Activated B cell treated with CpG ODN at 0.5 μM for 24 hours (primary cell): ENCODE results near the gene TIGAR. TPM values are rescaled to one million over a fixed set of nuclear protein-coding genes. Genes with fewer than 3 reads are reported as not detected.

ENCODE experiments used
- ATAC-seq: fragments of 200-7000 bp; cut with Tn5 transposase; one replicate; pipeline ENCODE4 v1.10.0; 2021; ENCODE audit warnings: low read depth, mild to moderate bottlenecking, moderate library complexity
- CTCF ChIA-PET: fragments of 350-600 bp; sonication (Branson Sonifier 250); formaldehyde crosslinking; loops from one replicate; lab custom pipeline; 2021; ENCODE audit warnings: antibody characterized with exemption; lab: Charles Lee
- POLR2A ChIA-PET: fragments of 350-600 bp; sonication (Branson Sonifier 250); formaldehyde crosslinking; loops from one replicate; lab custom pipeline; 2021; ENCODE audit warnings: antibody characterized with exemption; lab: Charles Lee
- DNase-seq: peaks from one replicate; pipeline ENCODE4 v3.0.0; 2022
- H3K27ac Mint-ChIP-seq: one replicate; pipeline ENCODE4 v1.8.0; 2020; ENCODE audit warnings: mixed read lengths
- H3K27me3 Mint-ChIP-seq: one replicate; pipeline ENCODE4 v1.8.0; 2021; ENCODE audit warnings: mixed read lengths
- H3K36me3 Mint-ChIP-seq: one replicate; pipeline ENCODE4 v1.8.0; 2021; ENCODE audit warnings: low read depth, mixed read lengths
- H3K4me1 Mint-ChIP-seq: one replicate; pipeline ENCODE4 v1.8.0; 2021; ENCODE audit warnings: mixed read lengths
- H3K4me3 Mint-ChIP-seq: one replicate; pipeline ENCODE4 v1.8.0; 2020; ENCODE audit warnings: mild to moderate bottlenecking, mixed read lengths
- H3K9me3 Mint-ChIP-seq: one replicate; pipeline ENCODE4 v1.8.0; 2020; ENCODE audit warnings: mixed read lengths
- intact Hi-C: fragments of 100-400 bp; cut with micrococcal nuclease; formaldehyde crosslinking; loops from one replicate; pipeline ENCODE4 v1.15.1; 2024
- total RNA-seq: library from RNA; stranded (reverse); gene quantifications from 2 replicates; pipeline ENCODE4 v1.2.3, GENCODE V29; 2022
- TF ChIP-seq, protein P1 (sequence below): fragments of 200-600 bp; IDR thresholded peaks from one replicate; pipeline ENCODE4 v1.8.0; 2022; ENCODE audit warnings: antibody characterized with exemption, mild to moderate bottlenecking

Gene TIGAR
- total RNA-seq, 1 donor from 2014 or later, result 10.2 TPM

GRCh38 chr12:4388662-4389061 is 67.6 kb downstream of the TIGAR start:
- TF ChIP-seq, protein P1, sequence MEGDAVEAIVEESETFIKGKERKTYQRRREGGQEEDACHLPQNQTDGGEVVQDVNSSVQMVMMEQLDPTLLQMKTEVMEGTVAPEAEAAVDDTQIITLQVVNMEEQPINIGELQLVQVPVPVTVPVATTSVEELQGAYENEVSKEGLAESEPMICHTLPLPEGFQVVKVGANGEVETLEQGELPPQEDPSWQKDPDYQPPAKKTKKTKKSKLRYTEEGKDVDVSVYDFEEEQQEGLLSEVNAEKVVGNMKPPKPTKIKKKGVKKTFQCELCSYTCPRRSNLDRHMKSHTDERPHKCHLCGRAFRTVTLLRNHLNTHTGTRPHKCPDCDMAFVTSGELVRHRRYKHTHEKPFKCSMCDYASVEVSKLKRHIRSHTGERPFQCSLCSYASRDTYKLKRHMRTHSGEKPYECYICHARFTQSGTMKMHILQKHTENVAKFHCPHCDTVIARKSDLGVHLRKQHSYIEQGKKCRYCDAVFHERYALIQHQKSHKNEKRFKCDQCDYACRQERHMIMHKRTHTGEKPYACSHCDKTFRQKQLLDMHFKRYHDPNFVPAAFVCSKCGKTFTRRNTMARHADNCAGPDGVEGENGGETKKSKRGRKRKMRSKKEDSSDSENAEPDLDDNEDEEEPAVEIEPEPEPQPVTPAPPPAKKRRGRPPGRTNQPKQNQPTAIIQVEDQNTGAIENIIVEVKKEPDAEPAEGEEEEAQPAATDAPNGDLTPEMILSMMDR, result no peak
- Mint-ChIP-seq H3K27me3 (peaks cover 18% of the 10 kb centered on the region), H3K9me3 (no peaks in the 10 kb centered on the region), H3K4me3 (no peak overlapping the region), H3K27ac (no peak overlapping the region), H3K36me3 (no peaks in the 10 kb centered on the region), H3K4me1 (no peaks in the 10 kb centered on the region)
- DNase-seq (no peak), ATAC-seq (no peak)
- POLR2A ChIA-PET, result no interaction called here
- intact Hi-C loops, result no loop called here
- CTCF ChIA-PET, result no interaction called here

DNA sequence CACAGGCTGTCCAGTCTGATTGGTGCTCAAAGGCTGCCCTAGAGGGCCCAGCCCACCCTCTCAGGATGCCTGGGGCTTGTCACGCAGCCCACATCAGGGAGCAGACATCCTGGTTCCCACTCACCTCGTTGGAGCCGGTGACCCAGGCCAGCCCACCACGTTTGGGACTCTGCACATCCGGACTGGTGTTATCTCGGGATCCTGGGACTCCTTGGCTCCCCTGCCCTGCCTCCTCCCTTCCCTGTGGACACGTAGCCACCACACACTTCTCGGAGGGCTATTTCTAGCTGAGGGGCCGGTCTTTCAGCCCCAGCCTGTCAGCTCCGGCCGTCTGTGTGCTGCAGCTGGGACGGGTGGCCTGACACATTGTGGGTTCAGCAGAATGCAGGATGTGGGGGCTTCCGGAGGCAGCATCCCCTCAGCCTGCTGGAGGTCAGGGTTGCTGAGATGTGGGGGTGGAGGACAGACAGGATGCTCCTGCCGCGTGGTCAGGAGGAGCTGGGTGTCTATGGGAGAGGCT is 71.3 kb downstream of the TIGAR start:
- H3K4me1 Mint-ChIP-seq, result no peaks in the 10 kb centered on the region
- H3K36me3 Mint-ChIP-seq, result no peaks in the 10 kb centered on the region
- no peak overlapping the region for H3K27ac Mint-ChIP-seq
- ATAC-seq, result no peak
- H3K9me3 Mint-ChIP-seq, result no peaks in the 10 kb centered on the region
- ChIA-PET POLR2A (no interaction called here), CTCF (no interaction called here)
- DNase-seq, result no peak
- no peak overlapping the region for H3K4me3 Mint-ChIP-seq
- peaks cover 42% of the 10 kb centered on the region for H3K27me3 Mint-ChIP-seq
- TF ChIP-seq, protein P1, result no peak
- intact Hi-C loops, result no loop called here

- intact Hi-C loops, result no loop called here
Measured at GRCh38 chr12:4393211-4393610, 72.2 kb downstream of the TIGAR start.

GRCh38 chr12:4395818-4396217 is 74.8 kb downstream of the TIGAR start:
- Mint-ChIP-seq H3K36me3 (no peaks in the 10 kb centered on the region), H3K4me1 (peaks cover 4% of the 10 kb centered on the region), H3K9me3 (no peaks in the 10 kb centered on the region), H3K27ac (no peak overlapping the region), H3K4me3 (no peak overlapping the region), H3K27me3 (peaks cover 39% of the 10 kb centered on the region)
- ChIA-PET POLR2A (no interaction called here), CTCF (no interaction called here)
- intact Hi-C loops, result no loop called here
- DNase-seq (no peak), ATAC-seq (no peak)
- TF ChIP-seq, protein P1, result no peak

More at GRCh38 chr12:4393211-4393610, 72.2 kb downstream of the TIGAR start:
- peaks cover 42% of the 10 kb centered on the region for H3K27me3 Mint-ChIP-seq
- DNase-seq (no peak), ATAC-seq (no peak)
- no peak overlapping the region for H3K27ac Mint-ChIP-seq
- peaks cover under 1% of the 10 kb centered on the region for H3K4me1 Mint-ChIP-seq
- H3K9me3 Mint-ChIP-seq, result no peaks in the 10 kb centered on the region
- H3K4me3 Mint-ChIP-seq, result no peak overlapping the region
- no peaks in the 10 kb centered on the region for H3K36me3 Mint-ChIP-seq
- CTCF ChIA-PET, result no interaction called here
- TF ChIP-seq, protein P1, result no peak
- POLR2A ChIA-PET, result no interaction called here

DNA sequence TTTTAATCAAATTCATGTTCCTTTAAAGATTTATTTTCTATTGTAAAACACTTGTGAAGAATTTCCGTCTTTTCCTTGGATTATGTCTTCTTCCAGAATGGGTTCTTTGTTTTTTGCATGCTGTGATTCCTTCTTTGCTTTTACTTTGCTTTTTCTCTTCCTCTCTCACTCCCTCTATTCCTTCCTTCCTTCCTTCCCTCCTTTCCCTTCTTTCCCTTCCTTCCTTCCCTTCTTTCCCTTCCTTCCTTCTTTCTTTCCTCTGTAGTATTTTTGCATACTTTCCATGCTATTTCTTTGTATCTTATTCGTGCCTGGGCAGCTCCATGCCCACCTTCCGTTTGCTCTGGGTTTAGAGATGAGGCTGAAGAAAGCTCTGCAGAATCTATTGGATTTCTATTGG is 80.1 kb downstream of the TIGAR start:
- Mint-ChIP-seq H3K4me3 (no peak overlapping the region), H3K27me3 (peaks cover 17% of the 10 kb centered on the region), H3K9me3 (no peaks in the 10 kb centered on the region), H3K4me1 (peaks cover 4% of the 10 kb centered on the region), H3K36me3 (no peaks in the 10 kb centered on the region), H3K27ac (no peak overlapping the region)
- no peak for ATAC-seq
- ChIA-PET POLR2A (no interaction called here), CTCF (no interaction called here)
- intact Hi-C loops, result no loop called here
- TF ChIP-seq, protein P1, result no peak
- no peak for DNase-seq
